GM18868 (cell line): ENCODE data around the gene NTNG2.
"Not testable (repeated sequence)": the region's sequence is repeated elsewhere in the genome, so short reads cannot be mapped to it uniquely, and the experiment has no call there.

Source experiments
- ATAC-seq: cut with Tn5 transposase; IDR thresholded peaks from one replicate; pipeline ENCODE4 v1.9.1; 2021; ENCODE audit warnings: mild to moderate bottlenecking, moderate library complexity; ENCODE audit not compliant: unreplicated experiment

Gene NTNG2

GRCh38 chr9:132161743-132162184 lies at the start of gene NTNG2:
Gene NTNG2, plus strand, starts transcription at chr9:132162058. Its CDS starts 4,774 bp downstream, at chr9:132166832.
- ATAC-seq: no peak

GRCh38 chr9:132114102-132114707 lies 47.7 kb upstream of the NTNG2 start:
- no peak for ATAC-seq

GRCh38 chr9:132116583-132116982 lies 45.3 kb upstream of the NTNG2 start:
- no peak for ATAC-seq

GRCh38 chr9:132117694-132118093 lies 44.2 kb upstream of the NTNG2 start:
- ATAC-seq: no peak

- no peak for ATAC-seq
Measured at GRCh38 chr9:132121021-132121420, 40.8 kb upstream of the NTNG2 start.

- ATAC-seq: no peak
Measured at GRCh38 chr9:132124800-132125199, 37.1 kb upstream of the NTNG2 start.

- no peak for ATAC-seq
Measured at GRCh38 chr9:132125361-132125760, 36.5 kb upstream of the NTNG2 start.

- ATAC-seq: no peak
Measured at GRCh38 chr9:132125944-132126679, 35.7 kb upstream of the NTNG2 start.

GRCh38 chr9:132126680-132127236 lies 35.1 kb upstream of the NTNG2 start:
- no peak for ATAC-seq

- no peak for ATAC-seq
Measured at GRCh38 chr9:132127888-132128534, 33.8 kb upstream of the NTNG2 start.

GRCh38 chr9:132129535-132129934 lies 32.3 kb upstream of the NTNG2 start:
- no peak for ATAC-seq

- ATAC-seq: not testable (repeated sequence)
Measured at GRCh38 chr9:132134085-132134484, 27.8 kb upstream of the NTNG2 start.

GRCh38 chr9:132135456-132135855 lies 26.4 kb upstream of the NTNG2 start:
- no peak for ATAC-seq

GRCh38 chr9:132136151-132136780 lies 25.6 kb upstream of the NTNG2 start:
- ATAC-seq: no peak

- no peak for ATAC-seq
Measured at GRCh38 chr9:132141344-132141947, 20.4 kb upstream of the NTNG2 start.

GRCh38 chr9:132141948-132142594 lies 19.8 kb upstream of the NTNG2 start:
- ATAC-seq: no peak

- no peak for ATAC-seq
Measured at GRCh38 chr9:132142924-132143323, 18.9 kb upstream of the NTNG2 start.

- ATAC-seq: no peak
Measured at GRCh38 chr9:132143359-132143758, 18.5 kb upstream of the NTNG2 start.

GRCh38 chr9:132144708-132145365 lies 17.0 kb upstream of the NTNG2 start:
- ATAC-seq: no peak

GRCh38 chr9:132146039-132146438 lies 15.8 kb upstream of the NTNG2 start:
- no peak for ATAC-seq
